GM18526 (cell line): Measurements from ENCODE around the gene CD207.

Source experiments
- POLR2A ChIP-seq: IDR thresholded peaks from 3 replicates; pipeline ENCODE4 v1.6.1; 2011; ENCODE audit not compliant: insufficient read length; ENCODE audit errors: extremely low read depth

Gene CD207

DNA sequence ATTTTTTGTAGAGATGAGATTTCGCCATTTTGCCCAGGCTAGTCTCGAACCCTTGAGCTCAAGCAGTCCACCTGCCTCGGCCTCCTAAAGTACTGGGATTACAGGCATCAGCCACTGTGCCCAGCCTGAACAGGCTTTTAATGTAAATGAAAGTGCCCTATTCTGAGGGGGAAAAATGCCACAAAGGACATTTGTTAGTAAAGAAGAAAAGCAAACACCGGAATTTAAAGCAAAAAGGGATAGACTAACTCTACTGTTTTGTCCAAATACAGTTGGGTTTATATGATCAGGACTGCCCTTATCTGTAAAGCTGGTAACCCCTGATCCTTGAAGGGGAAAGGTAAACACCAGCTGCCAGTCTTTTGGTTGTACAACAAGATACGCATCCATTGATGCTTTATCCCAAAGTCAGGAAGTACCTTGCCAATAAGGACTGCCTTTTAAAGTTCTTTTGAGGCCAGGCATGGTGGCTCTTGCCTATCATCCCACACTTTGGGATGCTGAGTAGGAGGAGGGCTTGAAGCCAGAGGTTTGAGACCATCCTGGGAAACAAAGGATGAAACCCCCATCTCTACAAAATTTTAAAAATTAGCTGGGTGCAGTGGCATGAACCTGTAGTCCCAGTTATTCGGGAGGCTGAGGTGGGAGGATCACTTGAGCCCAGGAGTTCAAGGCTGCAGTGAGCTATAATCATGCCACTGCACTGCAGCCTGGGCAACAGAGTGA lies 28.4 kb downstream of the CD207 start:
- TF ChIP-seq POLR2A = no peak

DNA sequence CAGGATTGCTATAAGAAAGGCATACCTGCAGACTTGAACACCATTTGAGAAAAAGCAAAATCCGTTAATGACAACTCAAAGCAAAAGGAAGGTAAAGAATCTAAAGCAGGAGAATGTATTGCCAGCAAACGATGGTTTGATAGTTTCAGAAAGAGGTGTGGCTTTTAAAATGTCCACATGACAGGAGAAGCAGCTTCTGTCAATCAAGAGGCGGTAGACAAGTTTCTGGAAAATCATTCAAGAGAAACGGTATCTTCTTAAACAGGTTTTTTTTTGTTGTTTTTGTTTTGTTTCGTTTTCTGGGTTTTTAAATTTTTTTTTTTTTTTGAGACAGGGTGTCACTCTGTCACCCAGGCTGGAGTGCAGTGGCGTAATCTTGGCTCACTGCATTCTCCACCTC lies 29.0 kb downstream of the CD207 start:
- no peak for TF ChIP-seq POLR2A

DNA sequence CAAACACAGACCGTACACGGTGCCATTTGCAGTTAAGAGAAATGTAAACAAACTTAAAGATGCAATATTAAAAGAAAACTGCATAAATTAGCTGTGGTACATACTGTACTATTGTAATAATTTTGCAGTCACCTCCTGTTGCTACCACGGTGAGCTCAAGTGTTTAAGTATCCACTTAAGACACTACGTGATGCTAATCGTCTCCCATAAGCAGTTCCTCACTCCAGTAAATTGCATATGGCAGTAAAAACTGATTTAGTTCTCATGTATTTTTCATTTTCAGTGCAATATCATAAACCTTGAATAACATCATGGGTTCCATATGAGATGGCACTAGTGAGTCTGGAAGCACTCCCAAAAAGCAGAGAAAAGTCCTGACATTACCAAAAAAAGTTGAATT lies 29.6 kb downstream of the CD207 start:
- TF ChIP-seq POLR2A = no peak

GRCh38 chr2:70801607-70802263 lies 33.9 kb downstream of the CD207 start:
- no peak for TF ChIP-seq POLR2A

DNA sequence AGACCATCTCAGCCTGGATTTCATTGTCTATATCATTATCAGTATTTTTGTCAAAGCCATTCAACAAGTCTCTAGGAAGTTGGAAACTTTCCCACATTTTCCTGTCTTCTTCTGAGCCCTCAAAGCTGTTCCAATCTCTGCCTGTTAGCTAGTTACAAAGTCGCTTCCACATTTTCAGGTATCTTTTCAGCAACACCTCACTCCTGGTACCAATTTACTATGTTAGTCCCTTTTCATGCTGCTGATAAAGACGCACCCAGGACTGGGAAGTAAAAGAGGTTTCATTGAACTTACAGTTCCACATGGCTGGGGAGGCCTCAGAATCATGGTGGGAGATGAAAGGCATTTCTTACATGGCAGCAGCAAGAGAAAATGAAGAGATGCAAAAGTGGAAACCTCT lies 35.9 kb downstream of the CD207 start:
- no peak for TF ChIP-seq POLR2A

DNA sequence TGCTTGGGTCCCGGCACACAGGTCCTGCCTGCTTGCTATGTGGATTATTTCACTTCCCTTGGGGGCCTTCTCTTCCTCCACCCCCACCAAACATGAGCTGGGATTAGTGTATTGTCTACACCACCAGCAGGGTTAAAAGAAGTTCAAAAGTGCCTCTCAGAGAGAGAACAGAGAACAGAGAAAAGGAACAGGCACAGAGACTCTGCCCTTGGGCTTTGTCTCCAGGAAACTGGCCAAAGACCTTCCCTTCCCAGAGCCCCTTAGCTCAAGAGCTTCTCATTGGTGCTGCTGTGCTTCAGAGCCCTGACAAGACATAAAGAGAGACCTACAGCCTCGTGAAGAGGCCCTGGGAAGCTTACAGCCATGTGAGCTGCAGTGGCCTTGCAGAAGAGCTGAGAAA lies 38.1 kb downstream of the CD207 start:
- TF ChIP-seq POLR2A = no peak

- TF ChIP-seq POLR2A = no peak
These were observed 39.4 kb downstream of the CD207 start for GRCh38 chr2:70796262-70796661.

- TF ChIP-seq POLR2A = no peak
These were observed 40.2 kb downstream of the CD207 start for GRCh38 chr2:70795164-70795995.

DNA sequence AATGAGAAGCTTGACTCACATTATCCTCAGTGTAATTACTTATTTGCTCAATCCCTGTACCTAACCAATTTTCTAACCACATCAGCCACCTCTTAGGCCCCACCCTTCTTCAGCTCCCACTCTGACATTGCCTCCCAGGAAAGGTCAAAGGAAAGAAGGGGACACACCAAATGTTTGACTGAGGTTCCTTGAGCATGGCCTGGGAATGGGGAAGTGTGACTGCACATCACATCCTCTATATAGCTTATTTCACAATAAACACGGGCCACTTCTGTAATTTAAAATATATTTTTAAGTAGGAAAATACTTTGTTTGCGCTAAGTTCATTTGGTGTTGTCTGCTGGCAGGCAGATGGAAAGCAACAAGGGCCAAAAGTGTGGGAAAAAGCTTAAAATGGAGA lies 42.2 kb downstream of the CD207 start:
- no peak for TF ChIP-seq POLR2A

DNA sequence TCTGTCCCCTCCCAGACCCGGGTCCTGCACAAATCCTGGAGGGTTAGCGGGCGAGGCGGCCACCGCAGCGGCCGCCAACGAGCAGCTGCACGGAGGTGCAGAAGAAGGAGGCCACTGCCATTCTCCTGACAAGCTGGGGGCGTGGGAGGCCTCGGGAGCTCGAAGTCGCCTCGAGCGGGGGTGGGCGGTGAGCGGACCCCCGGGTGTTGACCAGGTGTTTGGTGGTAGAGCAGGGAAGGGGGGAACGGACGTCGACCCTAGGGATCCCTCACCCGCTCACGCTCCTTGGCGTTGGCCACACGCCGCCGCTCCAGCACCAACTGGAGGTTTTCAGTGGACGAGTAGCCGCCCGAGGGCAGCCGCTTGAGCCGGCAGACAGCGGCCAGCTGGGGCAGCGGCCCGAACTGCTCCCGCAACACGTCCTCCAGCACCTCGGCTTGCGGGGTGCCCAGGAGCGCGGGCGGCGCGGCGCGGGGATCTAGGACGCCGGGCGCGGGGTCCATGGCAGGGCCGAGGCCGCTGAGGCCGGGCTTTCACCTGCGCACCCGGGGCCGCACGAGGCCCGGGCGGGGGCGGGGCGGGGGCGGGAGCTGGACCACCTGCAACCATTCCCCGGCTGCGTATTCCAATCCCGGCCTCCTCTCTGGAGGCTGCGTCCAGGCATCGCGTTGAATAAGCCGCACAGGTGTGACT lies 45.3 kb downstream of the CD207 start, which contains the start of gene FIGLA:
TSS of gene FIGLA (minus strand) at position 508 of the 693 bp plus-strand sequence. CDS start at position 503, 5 bp downstream.
- TF ChIP-seq POLR2A = no peak

GRCh38 chr2:70789304-70790135 lies 46.1 kb downstream of the CD207 start:
- TF ChIP-seq POLR2A = no peak

DNA sequence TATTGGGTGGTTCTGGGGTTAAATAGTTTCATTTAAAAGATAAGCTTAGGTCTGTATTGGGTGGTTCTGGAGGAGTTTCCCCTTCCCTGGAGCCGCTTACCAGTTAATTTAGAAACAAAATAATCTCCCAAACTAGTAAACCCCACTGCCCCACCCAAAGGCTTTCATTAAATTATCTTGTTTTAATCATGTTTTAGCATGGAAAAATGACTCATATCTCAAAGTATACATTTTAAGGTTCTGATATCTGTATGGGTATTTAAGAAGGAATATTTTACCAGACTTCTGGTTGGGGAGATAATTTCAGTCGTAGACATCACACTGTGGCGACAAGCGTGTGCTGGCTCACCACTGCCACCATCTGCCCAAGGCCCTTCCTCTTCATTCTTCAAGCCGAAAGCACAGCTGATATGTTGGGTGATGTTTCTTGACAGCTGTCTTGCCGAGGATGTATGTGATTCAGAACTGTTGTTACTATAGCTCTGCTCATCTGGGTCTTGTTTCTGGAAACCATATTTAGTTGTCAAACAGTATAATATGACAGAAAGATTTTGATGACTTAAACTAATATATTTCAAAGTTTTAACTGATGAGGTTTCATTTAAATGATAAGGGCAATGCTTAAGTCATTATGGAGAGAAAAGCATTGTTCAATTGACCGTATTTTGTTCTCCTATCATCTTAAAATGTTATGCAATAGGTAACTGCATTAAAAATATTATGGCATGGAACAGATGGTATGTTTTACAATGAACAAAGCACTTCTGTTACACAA lies 50.3 kb downstream of the CD207 start:
- TF ChIP-seq POLR2A = no peak

- no peak for TF ChIP-seq POLR2A
These were observed 51.3 kb downstream of the CD207 start for GRCh38 chr2:70784320-70784719.
